Type B pancreatic cell (in vitro differentiated cells): ENCODE measurements around the gene APOOL. TPM values are rescaled to one million over a fixed set of nuclear protein-coding genes. Genes with fewer than 3 reads are reported as not detected.
A peak's percentile ranks its signal among the peaks of the same experiment; 100 is the strongest.

Experiments used
- DNase-seq: peaks from one replicate; pipeline ENCODE4 v3.0.0; 2021; ENCODE audit warnings: mixed read lengths; ENCODE audit not compliant: unreplicated experiment; ENCODE audit errors: extremely low spot score
- H3K27ac Mint-ChIP-seq: 2 replicates; pipeline ENCODE4 v1.8.0; 2021; ENCODE audit warnings: mild to moderate bottlenecking, mixed read lengths
- H3K27me3 Mint-ChIP-seq: 2 replicates; pipeline ENCODE4 v1.8.0; 2021; ENCODE audit warnings: mixed read lengths
- H3K36me3 Mint-ChIP-seq: 2 replicates; pipeline ENCODE4 v1.8.0; 2021; ENCODE audit warnings: mixed read lengths
- H3K4me1 Mint-ChIP-seq: one replicate; pipeline ENCODE4 v1.8.0; 2021; ENCODE audit warnings: mixed read lengths; ENCODE audit not compliant: unreplicated experiment
- H3K4me3 Mint-ChIP-seq: 2 replicates; pipeline ENCODE4 v1.8.0; 2021; ENCODE audit warnings: mild to moderate bottlenecking, mixed read lengths
- H3K9me3 Mint-ChIP-seq: 2 replicates; pipeline ENCODE4 v1.8.0; 2021; ENCODE audit warnings: mixed read lengths
- CTCF ChIP-seq: fragments of 200-600 bp; sonication (generic); conservative IDR thresholded peaks from 2 replicates; pipeline ENCODE4 v1.5.0; 2021; ENCODE audit warnings: antibody characterized with exemption, mild to moderate bottlenecking
- total RNA-seq: library from RNA; stranded (reverse); gene quantifications from 2 replicates; pipeline ENCODE4 v1.2.1, GENCODE V29; 2021; ENCODE audit warnings: low replicate concordance

APOOL gene
- total RNA-seq, 1 donor from 2014 or later, result 20.5 TPM

- Mint-ChIP-seq H3K27ac (no peak overlapping the region), H3K36me3 (peaks cover 13% of the 10 kb centered on the region), H3K4me3 (no peak overlapping the region), H3K27me3 (no peaks in the 10 kb centered on the region), H3K4me1 (no peaks in the 10 kb centered on the region), H3K9me3 (no peaks in the 10 kb centered on the region)
- no peak for TF ChIP-seq CTCF
- DNase-seq, result no peak
Measured at GRCh38 chrX:85089321-85089840, 85.7 kb downstream of the APOOL start.

- H3K4me3 Mint-ChIP-seq, result no peak overlapping the region
- no peaks in the 10 kb centered on the region for H3K4me1 Mint-ChIP-seq
- H3K36me3 Mint-ChIP-seq, result no peaks in the 10 kb centered on the region
- DNase-seq, result no peak
- no peaks in the 10 kb centered on the region for H3K9me3 Mint-ChIP-seq
- H3K27me3 Mint-ChIP-seq, result no peaks in the 10 kb centered on the region
- no peak for TF ChIP-seq CTCF
- no peak overlapping the region for H3K27ac Mint-ChIP-seq
Measured at GRCh38 chrX:85107407-85107806, 103.7 kb downstream of the APOOL start.

- no peaks in the 10 kb centered on the region for H3K27me3 Mint-ChIP-seq
- no peaks in the 10 kb centered on the region for H3K9me3 Mint-ChIP-seq
- no peaks in the 10 kb centered on the region for H3K36me3 Mint-ChIP-seq
- TF ChIP-seq CTCF, result no peak
- H3K4me1 Mint-ChIP-seq, result no peaks in the 10 kb centered on the region
- DNase-seq, result no peak
- no peak overlapping the region for H3K4me3 Mint-ChIP-seq
- H3K27ac Mint-ChIP-seq, result no peak overlapping the region
Measured at GRCh38 chrX:85108165-85108564, 104.5 kb downstream of the APOOL start.

- no peak for DNase-seq
- no peak overlapping the region for H3K4me3 Mint-ChIP-seq
- H3K27me3 Mint-ChIP-seq, result no peaks in the 10 kb centered on the region
- H3K36me3 Mint-ChIP-seq, result no peaks in the 10 kb centered on the region
- H3K9me3 Mint-ChIP-seq, result no peaks in the 10 kb centered on the region
- TF ChIP-seq CTCF, result peak; percentile 56
- H3K4me1 Mint-ChIP-seq, result no peaks in the 10 kb centered on the region
- no peak overlapping the region for H3K27ac Mint-ChIP-seq
Measured at GRCh38 chrX:85109235-85109634, 105.6 kb downstream of the APOOL start.

- Mint-ChIP-seq H3K4me3 (no peak overlapping the region), H3K27me3 (no peaks in the 10 kb centered on the region), H3K9me3 (no peaks in the 10 kb centered on the region), H3K36me3 (no peaks in the 10 kb centered on the region), H3K4me1 (no peaks in the 10 kb centered on the region), H3K27ac (no peak overlapping the region)
- TF ChIP-seq CTCF, result peak; percentile 87
- DNase-seq, result no peak
Measured at GRCh38 chrX:85111347-85111746, 107.7 kb downstream of the APOOL start.

GRCh38 chrX:85112293-85112692 is 108.6 kb downstream of the APOOL start:
- Mint-ChIP-seq H3K4me1 (no peaks in the 10 kb centered on the region), H3K9me3 (no peaks in the 10 kb centered on the region), H3K27ac (no peak overlapping the region), H3K36me3 (no peaks in the 10 kb centered on the region), H3K27me3 (no peaks in the 10 kb centered on the region), H3K4me3 (no peak overlapping the region)
- no peak for TF ChIP-seq CTCF
- no peak for DNase-seq
